ENCODE results near the gene PDE6G. TPM values are rescaled to one million over a fixed set of nuclear protein-coding genes. Genes with fewer than 3 reads are reported as not detected.
A peak's percentile ranks its signal among the peaks of the same experiment; 100 is the strongest.

PDE6G gene
- total and polyA plus RNA-seq, 2 of the 4 experiments (the other 2 are of a cell fraction): 2.7 TPM; not detected in 1

- Histone ChIP-seq H2BK15ac (ENCODE audit: low read depth, low read length) (no peak overlapping the region), H3K27ac (ENCODE audit: insufficient read depth, low read length) (no peak overlapping the region), H3K4me1 (ENCODE audit: control insufficient read depth, insufficient read depth, low read length) (no peaks in the 10 kb centered on the region), H4K5ac (ENCODE audit: low read depth, low read length) (no peak overlapping the region), H4K91ac (ENCODE audit: insufficient read depth, low read depth, low read length) (no peak overlapping the region), H4K8ac (ENCODE audit: low read depth in 2 of 2, low read length in 2 of 2) (no peak overlapping the region), H2AFZ (replicated peaks; ENCODE audit: low read length, poor library complexity) (no peak overlapping the region), H3K79me1 (ENCODE audit: low read depth in 1 of 2, low read length in 2 of 2) (peaks cover 15 to 53% of the 10 kb centered on the region in 2 experiments), H3K56ac (ENCODE audit: extremely low read depth, insufficient read depth, low read length) (no peak overlapping the region), H2BK120ac (ENCODE audit: low read depth, low read length) (no peak overlapping the region), H3K9me3 (ENCODE audit: control insufficient read depth, insufficient read depth, low read length) (no peaks in the 10 kb centered on the region), H2AK5ac (ENCODE audit: low read depth, low read length) (no peak overlapping the region), H4K20me1 (ENCODE audit: insufficient read depth, low read length) (peaks cover 8% of the 10 kb centered on the region; the same call in 1 of the 2 replicates), H2AK9ac (replicated peaks; ENCODE audit: low read depth, low read length, poor library complexity) (no peak overlapping the region), H3K9ac (ENCODE audit: low read depth, low read length) (no peak overlapping the region), H3K27me3 (ENCODE audit: control insufficient read depth, insufficient read depth, low read length) (no peaks in the 10 kb centered on the region), H3K36me3 (ENCODE audit: control insufficient read depth, insufficient read depth, low read length) (peaks cover 45% of the 10 kb centered on the region), H2BK20ac (ENCODE audit: low read depth, low read length) (no peak overlapping the region), H3K4ac (ENCODE audit: low read depth, low read length) (no peak overlapping the region), H2BK5ac (ENCODE audit: low read depth, low read length, poor library complexity, severe bottlenecking) (no peak overlapping the region), H3K23ac (ENCODE audit: low read depth, low read length) (no peak overlapping the region), H3K18ac (ENCODE audit: low read depth, low read length) (no peak overlapping the region), H3K14ac (replicated peaks; ENCODE audit: low read depth, low read length) (no peak overlapping the region), H3K4me3 (ENCODE audit: insufficient read depth, low read depth, low read length) (no peak overlapping the region), H3K9me1 (ENCODE audit: insufficient read depth, low read length) (no peaks in the 10 kb centered on the region), H3K4me2 (ENCODE audit: low read depth, low read length) (no peak overlapping the region)
- TF ChIP-seq MAFK (IDR thresholded peaks at IDR 0.05; ENCODE audit: low read depth, low read length): no peak
- TF ChIP-seq USF2 (IDR thresholded peaks at IDR 0.05; ENCODE audit: low read depth, low read length): no peak
- no peak for TF ChIP-seq ELK1 (IDR thresholded peaks at IDR 0.05; ENCODE audit: borderline replicate concordance, low read depth, low read length)
- no peak for TF ChIP-seq MAZ (IDR thresholded peaks at IDR 0.05; ENCODE audit: borderline replicate concordance, low read depth, low read length)
- no peak for TF ChIP-seq CEBPB (IDR thresholded peaks at IDR 0.05; ENCODE audit: low read depth, low read length)
- TF ChIP-seq RFX5 (IDR thresholded peaks at IDR 0.05; ENCODE audit: low read depth, low read length): no peak
- no peak for TF ChIP-seq POLR2A (IDR thresholded peaks at IDR 0.05; ENCODE audit: low read depth, low read length)
- TF ChIP-seq RCOR1 (IDR thresholded peaks at IDR 0.05; ENCODE audit: insufficient replicate concordance, low read length): no peak
- no peak for TF ChIP-seq CHD1 (IDR thresholded peaks at IDR 0.05; ENCODE audit: low read depth, low read length)
- dilution Hi-C loops (cut with HindIII; ENCODE audit: low sequenced_read_pairs, unreplicated experiment): no loop called here
- DNase-seq: no peak
- WGBS, 2 experiments (ENCODE audit: extremely low coverage in 2 of 2, insufficient read length in 1 of 2): 93% methylated on average over 7 of the region's 18 CpGs; no CpG with 5 or more reads in 1 of the 2 experiments
- no peak for ATAC-seq (ENCODE audit: low read depth)
- ChIA-PET CTCF (no interaction called here), POLR2A (ENCODE audit: unreplicated experiment) (no interaction called here)
- intact Hi-C loops (cut with micrococcal nuclease): no loop called here
- in situ Hi-C loops (cut with MboI; ENCODE audit: low sequenced_read_pairs): no loop called here
- TSS peak; percentile 85 for BruUV-seq (replicated peaks)
Measured at GRCh38 chr17:81673561-81674258, 17.4 kb upstream of the PDE6G start.
